Measurements from ENCODE around the gene TRAF3IP1. TPM values are rescaled to one million over a fixed set of nuclear protein-coding genes. Genes with fewer than 3 reads are reported as not detected.

The TRAF3IP1 gene
- total and polyA plus RNA-seq, 12 donors = 5.5 to 18.5 (median 12.4) TPM

- Histone ChIP-seq H3K36me3 (replicated peaks in 1 of 2) (no peaks in the 10 kb centered on the region), H3K27me3 (no peaks in the 10 kb centered on the region), H3K4me1 (replicated peaks in 1 of 2) (no peaks in the 10 kb centered on the region), H3K9me3 (replicated peaks in 1 of 3) (no peaks in the 10 kb centered on the region), H3K4me3 (no peak overlapping the region), H3K27ac (no peak overlapping the region)
- TF ChIP-seq, protein P1, sequence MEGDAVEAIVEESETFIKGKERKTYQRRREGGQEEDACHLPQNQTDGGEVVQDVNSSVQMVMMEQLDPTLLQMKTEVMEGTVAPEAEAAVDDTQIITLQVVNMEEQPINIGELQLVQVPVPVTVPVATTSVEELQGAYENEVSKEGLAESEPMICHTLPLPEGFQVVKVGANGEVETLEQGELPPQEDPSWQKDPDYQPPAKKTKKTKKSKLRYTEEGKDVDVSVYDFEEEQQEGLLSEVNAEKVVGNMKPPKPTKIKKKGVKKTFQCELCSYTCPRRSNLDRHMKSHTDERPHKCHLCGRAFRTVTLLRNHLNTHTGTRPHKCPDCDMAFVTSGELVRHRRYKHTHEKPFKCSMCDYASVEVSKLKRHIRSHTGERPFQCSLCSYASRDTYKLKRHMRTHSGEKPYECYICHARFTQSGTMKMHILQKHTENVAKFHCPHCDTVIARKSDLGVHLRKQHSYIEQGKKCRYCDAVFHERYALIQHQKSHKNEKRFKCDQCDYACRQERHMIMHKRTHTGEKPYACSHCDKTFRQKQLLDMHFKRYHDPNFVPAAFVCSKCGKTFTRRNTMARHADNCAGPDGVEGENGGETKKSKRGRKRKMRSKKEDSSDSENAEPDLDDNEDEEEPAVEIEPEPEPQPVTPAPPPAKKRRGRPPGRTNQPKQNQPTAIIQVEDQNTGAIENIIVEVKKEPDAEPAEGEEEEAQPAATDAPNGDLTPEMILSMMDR (IDR thresholded peaks at IDR 0.05) = no peak
- TF ChIP-seq POLR2A (IDR thresholded peaks at IDR 0.05) = no peak
- intact Hi-C loops (cut with DNase I) = no loop called here
- no peak for DNase-seq
- WGBS, 4 donors = 77 to 88% (median 83%) methylated on average over 5 to 6 of the region's 6 CpGs
Observed at GRCh38 chr2:238418196-238418998, 98.1 kb downstream of the TRAF3IP1 start.

DNA sequence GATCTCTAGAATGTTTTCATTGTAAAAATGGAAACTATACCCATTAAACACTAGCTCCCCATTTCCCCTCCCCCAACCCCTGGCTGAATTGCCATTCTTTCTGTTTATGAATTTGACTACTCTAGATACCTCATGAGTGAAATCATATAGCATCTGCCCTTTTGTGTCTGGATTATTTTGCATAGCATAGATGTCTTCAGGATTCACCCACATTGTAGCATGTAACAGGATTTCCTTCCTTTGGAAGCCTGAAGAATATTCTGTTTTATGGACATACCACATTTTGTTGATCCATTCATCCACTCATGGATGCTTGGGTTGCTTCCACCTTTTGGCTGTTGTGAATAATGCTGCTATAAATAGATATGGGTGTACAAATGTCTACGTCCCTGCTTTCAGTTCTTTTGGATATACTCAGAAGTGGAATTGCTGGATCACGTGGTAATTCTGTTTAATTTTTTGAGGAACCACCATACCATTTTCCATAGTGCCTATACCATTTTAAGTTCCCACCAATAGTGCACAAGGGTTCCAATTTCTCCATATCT is 98.8 kb downstream of the TRAF3IP1 start:
- H3K27ac ChIP-seq = no peak overlapping the region
- no peaks in the 10 kb centered on the region for H3K27me3 ChIP-seq
- no peaks in the 10 kb centered on the region for H3K4me1 ChIP-seq (replicated peaks in 1 of 2)
- no peak for TF ChIP-seq POLR2A (IDR thresholded peaks at IDR 0.05)
- TF ChIP-seq, protein P1 (IDR thresholded peaks at IDR 0.05) = no peak
- H3K9me3 ChIP-seq (replicated peaks in 1 of 3) = no peaks in the 10 kb centered on the region
- no peaks in the 10 kb centered on the region for H3K36me3 ChIP-seq (replicated peaks in 1 of 2)
- DNase-seq = no peak
- no peak overlapping the region for H3K4me3 ChIP-seq
- intact Hi-C loops (cut with DNase I) = no loop called here
- WGBS, 4 donors = 85 to 94% (median 92%) methylated on average over 2 of the region's 2 CpGs

- Histone ChIP-seq H3K36me3 (replicated peaks in 1 of 2) (no peaks in the 10 kb centered on the region), H3K27me3 (no peaks in the 10 kb centered on the region), H3K27ac (no peak overlapping the region), H3K4me3 (no peak overlapping the region), H3K4me1 (replicated peaks in 1 of 2) (peaks cover 0 to under 1% of the 10 kb centered on the region in 2 donors), H3K9me3 (replicated peaks in 1 of 3) (no peaks in the 10 kb centered on the region)
- no peak for DNase-seq
- 76 to 81% (median 78%) methylated on average over 8 of the region's 8 CpGs for WGBS, 4 donors
- TF ChIP-seq, protein P1 (IDR thresholded peaks at IDR 0.05) = no peak
- no peak for TF ChIP-seq POLR2A (IDR thresholded peaks at IDR 0.05)
- intact Hi-C loops (cut with DNase I) = no loop called here
Observed at GRCh38 chr2:238420442-238420841, 100.1 kb downstream of the TRAF3IP1 start.

DNA sequence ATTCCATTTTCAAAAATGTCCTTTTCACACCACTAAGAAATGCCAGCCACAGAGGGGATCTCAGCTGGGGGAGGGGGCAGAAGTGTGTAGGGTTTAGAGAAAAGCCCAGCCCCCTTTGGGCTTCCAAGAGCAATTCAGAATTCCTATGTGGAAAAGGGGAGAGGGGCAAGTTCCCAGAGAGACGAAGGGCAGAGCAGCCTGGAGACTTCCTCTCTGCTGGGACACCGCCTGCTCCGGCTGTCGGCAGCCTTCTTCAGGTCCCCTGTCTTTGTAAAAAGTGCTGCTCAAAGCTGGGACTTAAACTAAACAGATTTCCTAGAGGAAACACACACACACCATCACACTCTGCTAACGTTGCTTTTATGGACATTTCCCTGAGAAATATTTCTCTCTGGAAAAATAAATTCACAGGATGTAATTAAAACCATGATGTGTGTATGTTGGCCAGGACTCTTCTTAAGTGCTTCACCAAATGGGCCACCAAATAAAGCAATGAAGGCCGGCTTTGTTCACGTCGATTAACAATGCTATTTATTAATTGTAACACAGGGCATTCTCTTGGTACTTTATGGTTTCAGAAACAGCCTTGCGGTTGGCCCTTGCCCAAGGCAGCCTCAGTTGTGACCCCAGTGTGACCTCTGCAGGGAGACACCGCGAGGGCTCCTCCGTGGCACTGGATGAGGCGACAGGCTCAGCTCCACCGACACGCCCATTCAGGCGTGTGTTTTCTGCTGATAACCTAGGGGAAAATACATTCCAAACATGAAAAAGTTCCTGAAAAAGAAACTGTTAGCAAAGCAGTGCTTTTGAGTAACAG is 100.8 kb downstream of the TRAF3IP1 start:
- intact Hi-C loops (cut with DNase I) = no loop called here
- peak overlapping the region in 1 of 5 donors; percentile 43 for H3K27ac ChIP-seq
- no peak for DNase-seq
- H3K4me3 ChIP-seq = no peak overlapping the region
- H3K27me3 ChIP-seq = no peaks in the 10 kb centered on the region
- H3K36me3 ChIP-seq (replicated peaks in 1 of 2) = no peaks in the 10 kb centered on the region
- H3K4me1 ChIP-seq (replicated peaks in 1 of 2) = peaks cover 6 to 7% of the 10 kb centered on the region in 2 donors
- H3K9me3 ChIP-seq (replicated peaks in 1 of 3) = no peaks in the 10 kb centered on the region
- no peak for TF ChIP-seq POLR2A (IDR thresholded peaks at IDR 0.05)
- WGBS, 4 donors = 57 to 87% (median 70%) methylated on average over 15 to 16 of the region's 16 CpGs
